HG03280 (cell line): ENCODE data around the gene TXNDC17.
A peak's percentile ranks its signal among the peaks of the same experiment; 100 is the strongest.
"Not testable (repeated sequence)": the region's sequence is repeated elsewhere in the genome, so short reads cannot be mapped to it uniquely, and the experiment has no call there.

Experiments used
- ATAC-seq: cut with Tn5 transposase; IDR thresholded peaks from one replicate; pipeline ENCODE4 v1.9.1; 2021; ENCODE audit warnings: mild to moderate bottlenecking, moderate library complexity; ENCODE audit not compliant: unreplicated experiment

Gene TXNDC17

GRCh38 chr17:6636616-6637457 is 4.0 kb upstream of the TXNDC17 start:
- no peak for ATAC-seq

- no peak for ATAC-seq
Observed at GRCh38 chr17:6637458-6637840, 3.4 kb upstream of the TXNDC17 start.

GRCh38 chr17:6638046-6638908 is 2.6 kb upstream of the TXNDC17 start:
- no peak for ATAC-seq

- ATAC-seq, result no peak
Observed at GRCh38 chr17:6639014-6639585, 1.8 kb upstream of the TXNDC17 start.

GRCh38 chr17:6639586-6640535 is 999 bp upstream of the TXNDC17 start:
- ATAC-seq, result no peak

- no peak for ATAC-seq
Observed at GRCh38 chr17:6641247-6641863, 495 bp downstream of the TXNDC17 start.

- ATAC-seq, result no peak
Observed at GRCh38 chr17:6642592-6642991, 1.7 kb downstream of the TXNDC17 start.

- no peak for ATAC-seq
Observed at GRCh38 chr17:6643451-6644125, 2.7 kb downstream of the TXNDC17 start.

- ATAC-seq, result no peak
Observed at GRCh38 chr17:6648181-6648580, 7.3 kb downstream of the TXNDC17 start.

GRCh38 chr17:6651354-6651918 is 10.6 kb downstream of the TXNDC17 start, which contains the start of the genes C17orf100 and MED31:
TSS of gene C17orf100 (plus strand) at chr17:6651762. CDS start at chr17:6651914, 152 bp downstream.
TSS of gene MED31 (minus strand) at chr17:6651605. CDS start at chr17:6651528, 77 bp downstream.
- peak; percentile 89 for ATAC-seq

GRCh38 chr17:6651919-6652452 is 11.1 kb downstream of the TXNDC17 start:
- peak; percentile 6 for ATAC-seq

GRCh38 chr17:6654841-6655731 is 14.2 kb downstream of the TXNDC17 start:
- no peak for ATAC-seq

GRCh38 chr17:6655732-6656361 is 15.0 kb downstream of the TXNDC17 start:
- not testable (repeated sequence) for ATAC-seq

GRCh38 chr17:6656797-6657632 is 16.2 kb downstream of the TXNDC17 start:
- ATAC-seq, result not testable (repeated sequence)

- no peak for ATAC-seq
Observed at GRCh38 chr17:6657633-6658287, 16.9 kb downstream of the TXNDC17 start.

GRCh38 chr17:6658411-6658810 is 17.6 kb downstream of the TXNDC17 start:
- not testable (repeated sequence) for ATAC-seq
